Stimulated activated CD8-positive, alpha-beta memory T cell treated with anti-CD3 and anti-CD28 coated beads, Interleukin-4, amount 100 ng/mL, for 48 hours (primary cell): ENCODE measurements around the gene ACBD6.
"Not testable (repeated sequence)": the region's sequence is repeated elsewhere in the genome, so short reads cannot be mapped to it uniquely, and the experiment has no call there.

Source experiments
- DNase-seq: peaks from one replicate; pipeline ENCODE4 v3.0.0-alpha.2; 2020

ACBD6 gene

DNA sequence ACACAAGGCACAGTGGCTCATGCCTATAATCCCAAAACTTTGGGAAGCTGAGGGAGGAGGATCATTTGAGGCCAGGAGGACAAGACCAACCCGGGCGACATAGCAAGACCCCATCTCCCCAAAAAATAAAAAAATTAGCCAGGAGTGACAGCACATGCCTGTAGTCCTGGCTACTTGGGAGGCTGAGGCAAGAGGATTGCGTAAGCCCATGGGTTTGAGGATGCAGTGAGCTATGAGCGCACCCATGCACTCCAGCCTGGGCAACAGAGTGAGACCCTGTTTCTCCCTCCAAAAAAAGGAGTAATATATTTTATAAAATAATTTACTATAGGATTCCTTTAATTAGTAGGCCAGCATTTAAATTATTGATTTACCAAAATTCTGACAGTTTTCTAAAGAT is 89.8 kb downstream of the ACBD6 start:
- DNase-seq: no peak

DNA sequence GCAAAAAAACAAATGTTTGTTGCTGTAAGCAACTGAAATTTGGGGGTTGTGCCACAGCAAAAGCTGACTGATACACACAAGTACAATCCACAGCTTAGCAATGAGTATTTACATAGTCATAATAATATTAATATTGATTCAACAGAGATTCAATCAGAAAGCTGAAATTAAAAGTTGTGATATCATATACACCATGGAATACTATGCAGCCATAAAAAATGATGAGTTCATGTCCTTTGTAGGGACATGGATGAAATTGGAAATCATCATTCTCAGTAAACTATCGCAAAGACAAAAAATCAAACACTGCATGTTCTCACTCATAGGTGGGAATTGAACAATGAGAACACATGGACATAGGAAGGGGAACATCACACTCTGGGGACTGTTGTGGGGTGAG is 94.2 kb downstream of the ACBD6 start:
- DNase-seq: not testable (repeated sequence)

DNA sequence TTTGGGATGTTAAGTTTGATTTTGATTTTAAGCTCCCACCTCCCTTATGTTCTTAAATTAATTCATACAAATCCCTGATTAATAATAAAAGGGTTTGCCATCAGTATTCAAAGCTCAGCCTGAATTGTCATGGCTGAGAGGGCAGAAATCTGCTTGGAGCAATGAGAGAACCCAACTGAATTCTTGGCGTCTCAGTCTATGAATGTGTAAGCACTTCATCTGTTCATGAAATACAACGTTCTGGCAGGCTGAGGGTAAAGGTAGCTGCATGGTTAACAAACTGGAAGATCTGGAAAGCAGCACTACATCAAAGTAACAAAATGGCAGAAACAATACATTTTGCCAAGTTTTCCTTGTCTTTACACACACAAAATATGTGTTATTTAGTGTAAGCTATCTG is 95.3 kb downstream of the ACBD6 start:
- DNase-seq: no peak

DNA sequence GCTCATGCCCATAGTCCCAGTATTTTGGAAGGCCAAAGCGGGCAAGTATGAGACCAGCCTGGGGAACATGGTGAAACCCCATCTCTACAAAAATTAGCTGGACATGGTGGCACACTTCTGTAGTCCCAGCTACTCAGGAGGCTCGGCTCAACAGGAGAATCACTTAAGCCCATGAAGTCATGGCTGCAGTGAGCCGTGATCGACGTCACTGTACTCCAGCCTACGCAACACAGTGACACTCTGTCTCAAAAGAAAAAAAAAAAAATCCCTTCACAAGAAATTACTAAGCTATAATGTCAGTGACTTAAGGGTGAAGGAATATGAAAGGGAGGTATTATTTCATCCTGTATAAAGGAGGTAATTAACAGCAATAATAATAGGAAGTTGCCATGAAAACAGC is 99.8 kb downstream of the ACBD6 start:
- no peak for DNase-seq

DNA sequence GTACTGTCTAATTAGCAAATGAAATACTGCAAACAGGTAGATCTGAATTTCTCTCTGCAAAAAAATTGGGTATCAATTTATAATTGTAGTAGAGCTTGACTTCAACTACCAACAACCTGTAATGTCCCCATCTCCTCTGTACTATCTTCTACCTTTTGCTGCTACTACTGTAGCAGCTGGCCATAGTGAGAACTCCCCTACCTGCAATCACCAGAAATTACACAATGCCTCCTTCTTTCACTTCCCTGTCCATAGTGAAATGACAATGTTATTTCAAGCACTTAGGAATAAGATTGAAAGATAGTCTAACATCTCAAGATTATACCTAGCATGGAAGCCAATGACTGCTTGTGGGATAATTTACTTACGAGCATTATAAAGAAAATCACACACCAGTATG is 100.4 kb downstream of the ACBD6 start:
- DNase-seq: no peak

DNA sequence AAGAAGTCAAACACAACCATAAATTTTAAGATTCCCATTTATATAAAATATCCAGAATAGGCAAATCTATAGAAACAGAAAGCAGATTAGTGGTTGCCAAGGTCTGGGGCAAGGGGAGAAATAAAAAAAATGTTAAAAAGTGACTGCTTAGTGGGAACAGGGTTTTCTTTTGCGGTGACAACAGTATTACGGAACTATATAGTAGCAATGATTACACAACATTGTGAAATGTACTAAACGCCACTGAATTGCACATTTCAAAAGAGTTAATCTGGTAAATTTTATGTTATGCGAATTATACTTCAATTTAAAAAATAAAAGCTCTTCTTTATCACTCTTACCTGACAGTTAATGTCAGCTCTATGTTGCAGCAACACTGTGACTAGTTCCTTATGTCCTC is 105.2 kb downstream of the ACBD6 start:
- DNase-seq: no peak

DNA sequence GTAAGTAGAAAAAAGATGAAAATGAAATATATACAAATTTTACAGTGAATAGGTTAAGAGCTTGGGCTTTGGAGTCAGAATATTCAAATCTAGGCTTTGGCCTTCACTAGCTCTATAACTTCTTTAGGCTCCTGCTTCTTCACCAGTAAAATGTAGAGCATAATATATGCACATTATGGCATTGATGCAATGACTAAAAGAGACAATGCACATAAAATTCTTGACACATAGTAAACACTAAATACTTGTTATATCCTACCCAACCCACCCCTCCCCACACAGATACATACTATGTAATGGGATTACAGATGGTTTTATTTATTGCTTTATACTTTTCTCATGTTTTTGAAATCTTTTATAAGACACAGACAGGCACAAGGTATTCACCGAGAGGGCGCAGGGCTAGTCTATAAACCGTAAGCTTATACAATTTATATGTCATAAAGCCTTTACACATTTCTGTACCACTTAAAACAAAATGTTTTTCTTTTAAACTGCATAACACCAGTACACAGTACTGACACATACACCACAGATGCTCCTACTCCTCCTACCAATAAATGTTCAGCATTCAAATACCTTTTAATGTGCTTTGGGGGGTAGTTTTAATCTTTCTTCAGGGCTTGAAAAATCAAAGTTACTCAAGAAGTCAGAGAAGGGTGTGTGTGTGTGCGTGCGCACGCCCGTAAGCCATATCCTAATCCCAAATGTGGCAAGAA is 109.8 kb downstream of the ACBD6 start:
- no peak for DNase-seq

DNA sequence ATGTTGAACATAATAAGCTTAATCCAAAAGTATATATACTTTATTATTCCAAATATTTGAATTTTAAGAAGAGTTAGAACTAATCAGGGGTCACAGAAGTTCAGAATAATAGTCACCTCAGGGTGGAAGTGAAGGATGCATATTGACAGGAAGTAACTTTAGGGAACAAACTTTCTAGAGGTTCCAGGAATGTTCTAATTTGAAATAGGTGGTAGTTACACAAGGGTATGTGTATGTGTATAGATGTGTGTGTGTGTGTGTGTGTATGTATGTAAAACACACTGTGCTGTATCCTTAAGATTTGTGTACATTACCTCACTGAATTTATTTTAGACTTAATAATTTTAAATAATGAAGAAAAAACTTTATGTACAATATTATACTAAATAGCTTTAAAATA is 110.4 kb downstream of the ACBD6 start:
- DNase-seq: no peak

DNA sequence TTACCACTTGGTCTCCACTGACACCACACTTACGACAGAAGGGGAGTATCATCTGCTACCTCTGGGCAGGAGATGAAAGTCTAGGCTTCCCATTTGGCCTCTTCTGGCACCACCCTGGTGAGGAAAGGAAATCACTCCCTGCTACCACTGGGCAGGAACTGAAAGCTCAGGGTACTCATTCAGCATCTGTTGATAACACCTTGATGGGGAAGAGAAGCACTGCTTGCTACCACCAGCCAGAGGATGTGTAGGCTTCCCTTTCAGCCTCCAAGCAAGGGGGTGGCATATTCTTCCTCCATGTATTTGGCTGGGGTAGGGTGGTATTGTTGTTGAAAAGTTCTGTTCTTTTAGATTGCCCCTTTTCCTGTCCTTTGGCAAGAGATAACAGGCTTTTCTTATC is 115.0 kb downstream of the ACBD6 start:
- no peak for DNase-seq

DNA sequence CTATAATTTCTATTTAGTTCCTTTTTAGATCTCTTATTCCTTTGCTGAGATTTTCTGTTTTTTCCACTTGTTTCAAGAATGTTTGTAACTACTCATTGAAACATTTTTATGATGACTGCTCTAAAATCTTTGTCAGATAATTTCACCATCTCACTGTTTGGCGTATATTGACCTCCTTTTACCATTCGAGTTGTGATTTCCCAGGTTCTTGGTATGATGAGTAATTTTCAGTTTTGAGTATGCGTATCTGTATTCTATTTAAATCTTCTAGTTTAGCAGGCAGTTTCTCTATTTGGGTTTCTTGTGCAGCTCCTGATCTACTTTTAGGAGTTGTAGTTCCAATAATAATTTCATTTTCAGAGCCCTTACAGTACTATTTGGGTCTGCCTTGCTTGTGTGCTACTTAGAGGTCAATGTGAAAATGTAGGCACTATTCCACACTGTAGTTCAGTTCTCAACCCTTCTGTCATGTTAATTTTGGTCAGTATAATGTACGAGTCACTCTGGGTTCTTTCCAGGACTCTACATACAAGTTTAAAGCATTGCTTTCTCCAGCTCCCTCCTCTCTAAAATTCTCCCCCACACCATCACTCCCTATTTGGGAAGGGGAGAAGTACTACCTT is 115.5 kb downstream of the ACBD6 start:
- no peak for DNase-seq

DNA sequence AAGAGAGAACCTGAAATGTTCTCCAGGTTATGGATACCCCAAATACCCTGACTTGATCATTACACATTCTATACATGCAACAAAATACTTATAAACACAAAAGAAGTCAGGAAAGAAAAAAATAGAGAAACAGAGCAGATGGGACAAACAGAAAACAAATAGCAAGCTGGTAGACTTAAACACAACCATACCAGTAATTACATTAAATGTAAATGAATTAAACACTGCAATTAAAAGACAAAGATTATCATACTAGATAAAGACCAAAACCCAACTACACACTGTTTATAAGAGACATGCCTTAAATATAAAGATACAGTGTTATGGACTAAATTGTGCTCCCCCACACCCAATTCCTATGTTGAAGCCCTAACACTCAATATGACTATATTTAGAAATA is 117.2 kb downstream of the ACBD6 start:
- no peak for DNase-seq

DNA sequence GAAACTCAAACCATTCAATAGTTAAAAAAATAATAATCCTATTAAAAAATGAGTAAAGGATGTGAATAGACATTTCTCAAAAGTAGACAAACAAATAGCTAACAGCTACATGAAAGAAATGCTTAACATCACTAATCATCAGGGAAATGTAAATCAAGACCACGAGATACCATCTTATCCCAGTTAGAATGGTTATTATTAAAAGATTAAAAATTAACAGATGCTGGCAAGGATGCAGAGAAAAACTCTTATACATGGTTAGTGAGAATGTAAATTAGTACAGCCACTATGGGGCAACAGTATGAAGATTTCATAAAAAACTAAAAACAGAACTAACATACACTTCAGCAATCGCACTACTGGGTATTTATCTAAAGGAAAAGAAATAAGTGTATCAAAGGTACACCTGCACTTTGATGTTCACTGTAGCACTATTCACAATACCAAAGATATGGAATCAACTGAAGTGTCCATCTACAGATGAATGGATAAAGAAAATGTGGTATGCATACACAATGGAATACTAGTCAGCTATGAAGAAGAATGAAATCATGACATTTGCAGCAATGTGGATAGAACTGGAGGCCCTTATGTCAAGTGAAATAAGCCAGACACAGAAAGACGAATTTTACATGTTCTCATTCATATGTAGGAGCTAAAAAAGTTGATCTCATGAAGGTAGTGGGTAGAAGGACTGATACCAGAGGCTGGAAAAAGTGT is 117.9 kb downstream of the ACBD6 start:
- DNase-seq: no peak

DNA sequence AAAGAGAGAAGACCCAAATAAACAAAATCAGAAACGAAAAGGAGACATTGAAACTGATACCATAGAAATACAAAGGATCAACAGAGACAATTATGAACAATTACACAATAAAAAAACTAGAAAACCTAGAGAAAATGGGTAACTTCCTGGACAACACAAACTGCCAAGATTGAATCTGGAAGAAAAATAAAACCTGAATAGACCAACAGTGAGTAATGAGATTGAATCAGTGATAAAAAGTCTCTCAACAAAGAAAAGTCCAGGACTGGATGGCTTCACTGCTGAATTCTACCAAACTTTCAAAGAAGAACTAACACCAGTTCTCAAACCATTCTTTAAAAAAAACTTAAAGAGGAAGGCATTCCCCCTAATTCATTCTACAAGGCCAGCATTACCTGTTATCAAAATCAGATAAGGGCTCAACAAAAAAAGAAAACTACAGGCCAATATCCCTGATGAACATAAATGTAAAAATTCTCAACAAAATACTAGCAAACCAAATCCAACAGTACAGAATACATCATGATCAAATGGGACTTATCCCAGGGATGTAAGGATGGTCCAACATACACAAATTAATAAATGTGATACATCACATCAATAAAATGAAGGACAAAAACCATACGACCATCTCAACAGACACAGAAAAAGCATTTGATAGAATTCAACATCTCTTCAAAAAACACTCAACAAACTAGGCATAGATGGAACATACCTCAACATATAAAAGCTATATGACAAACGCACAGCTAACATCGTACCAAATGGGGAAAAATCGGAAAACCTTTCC is 119.9 kb downstream of the ACBD6 start:
- no peak for DNase-seq

DNA sequence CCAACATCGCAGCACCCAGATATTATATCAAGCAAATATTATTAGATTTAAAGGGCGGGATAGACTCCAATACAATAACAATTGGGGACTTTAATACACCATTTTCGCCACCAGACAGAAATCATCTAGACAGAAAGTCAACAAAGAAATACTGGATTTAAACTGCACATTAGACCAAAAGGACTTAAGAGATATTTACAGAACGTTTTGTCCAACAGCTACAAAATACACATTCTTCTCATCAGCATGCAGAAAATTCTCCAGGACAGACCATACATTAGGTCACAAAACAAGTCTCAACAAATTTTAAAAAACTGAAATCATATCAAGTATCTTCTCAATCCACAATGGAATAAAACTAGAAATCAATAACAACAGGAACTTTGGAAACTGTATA is 121.2 kb downstream of the ACBD6 start:
- DNase-seq: no peak

DNA sequence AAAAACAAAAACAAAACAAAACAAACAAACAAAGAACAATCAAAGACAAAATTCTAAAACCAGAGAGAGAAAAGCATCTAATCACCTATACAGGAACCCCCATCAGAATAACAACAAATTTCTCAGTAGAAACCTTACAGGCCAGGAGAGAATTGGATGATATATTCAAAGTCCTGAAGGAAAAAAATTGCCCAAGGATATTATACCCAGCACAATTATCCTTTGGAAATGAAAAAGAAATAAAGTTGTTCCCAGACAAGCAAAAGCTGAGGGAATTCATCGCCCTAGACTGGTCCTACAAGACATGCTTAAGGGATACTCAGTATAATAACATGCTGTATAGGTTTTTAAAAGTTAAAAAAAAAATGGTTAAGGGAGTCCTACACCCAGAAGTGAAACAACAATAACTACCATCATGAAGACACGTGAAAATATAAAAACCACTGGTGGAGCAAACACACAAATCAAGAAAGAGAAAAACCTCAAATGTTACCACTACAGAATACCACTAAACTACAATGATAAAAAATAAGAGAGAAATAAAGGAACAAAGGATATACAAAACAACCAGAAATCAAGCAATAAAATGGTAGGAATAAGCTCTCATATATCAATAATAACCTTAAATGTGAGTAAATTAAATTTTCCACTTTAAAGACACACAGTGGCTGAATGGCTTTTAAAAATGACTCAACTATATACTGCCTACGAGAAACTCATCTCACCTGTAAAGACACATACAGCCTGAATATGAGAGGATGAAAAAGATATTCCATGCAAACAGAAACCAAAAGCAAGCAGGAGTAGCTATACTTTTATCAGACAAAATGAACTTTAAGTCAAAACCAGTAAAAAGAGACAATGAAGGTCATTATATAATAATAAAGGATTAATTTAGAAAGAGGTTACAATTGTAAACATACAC is 121.9 kb downstream of the ACBD6 start:
- DNase-seq: no peak

DNA sequence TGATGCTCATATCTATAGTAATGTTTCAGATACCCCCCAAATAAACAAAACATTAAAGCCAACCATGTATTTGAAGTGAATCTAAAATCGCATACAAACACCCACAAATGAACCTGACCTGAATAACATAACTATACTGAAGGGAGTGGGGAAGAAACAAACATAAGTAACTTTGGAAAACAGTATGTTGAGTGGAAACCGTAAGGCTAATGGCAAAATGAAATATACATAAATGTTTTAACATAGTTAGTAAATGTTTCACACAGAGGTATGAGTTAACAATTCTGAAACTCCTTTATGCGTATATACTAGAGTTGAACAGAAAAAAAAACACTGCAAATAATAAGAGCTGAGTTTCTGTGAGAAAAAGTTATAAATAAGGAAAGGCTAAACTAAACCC is 125.6 kb downstream of the ACBD6 start:
- DNase-seq: no peak

DNA sequence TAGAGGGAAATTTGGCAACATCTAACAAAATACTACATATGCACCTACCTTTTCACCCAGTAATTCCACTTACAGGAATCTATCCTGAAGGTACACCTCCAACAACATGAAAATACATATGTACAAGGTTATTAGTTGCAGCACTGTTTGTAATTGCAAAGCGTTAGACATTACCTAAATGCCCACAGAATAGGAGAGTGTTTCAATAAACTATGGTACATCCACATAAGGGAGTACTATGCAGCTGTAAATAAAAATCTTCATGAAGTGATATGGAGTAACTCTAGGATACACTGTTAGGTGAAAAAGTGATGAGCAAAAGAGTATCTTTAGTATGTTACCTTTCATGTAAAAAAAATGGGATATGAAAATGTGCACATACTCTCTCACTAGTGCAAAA is 126.1 kb downstream of the ACBD6 start:
- no peak for DNase-seq

DNA sequence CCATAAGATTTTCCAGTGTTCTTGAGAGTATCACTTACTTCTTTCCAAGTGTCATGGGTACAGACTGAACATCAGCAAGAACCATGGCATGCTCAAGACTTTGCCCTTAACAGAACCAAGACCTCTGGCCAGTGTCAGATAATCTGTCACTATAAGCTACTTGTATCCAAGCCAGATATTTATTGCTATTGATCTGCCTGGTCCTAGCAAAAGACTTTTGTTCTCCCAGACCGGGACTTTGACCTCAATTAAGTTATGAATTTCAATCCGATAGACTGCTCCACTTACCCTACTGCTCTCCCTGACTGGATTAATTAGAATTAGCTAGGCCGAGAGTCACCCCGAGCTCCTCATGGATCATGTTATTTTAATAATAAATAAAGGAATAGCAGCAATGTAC is 129.6 kb downstream of the ACBD6 start:
- DNase-seq: no peak

DNA sequence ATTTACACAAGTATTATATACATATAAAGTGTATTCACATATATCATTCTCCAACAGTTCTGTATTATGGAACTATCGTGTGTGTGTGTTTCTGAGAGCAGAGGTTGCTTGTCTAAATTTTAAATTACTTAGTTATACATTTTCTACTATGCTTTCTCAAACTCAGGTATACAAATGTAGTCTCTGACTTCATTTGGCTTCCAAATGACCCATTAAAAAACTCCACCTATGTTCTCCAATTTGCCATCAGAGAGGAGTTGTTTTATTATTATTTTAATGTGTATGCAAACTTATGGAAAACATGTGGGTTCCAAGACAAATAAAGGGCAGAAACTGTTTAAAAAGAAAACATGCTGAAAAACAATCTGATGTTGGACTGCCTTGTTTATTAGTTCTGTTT is 131.8 kb downstream of the ACBD6 start:
- no peak for DNase-seq

DNA sequence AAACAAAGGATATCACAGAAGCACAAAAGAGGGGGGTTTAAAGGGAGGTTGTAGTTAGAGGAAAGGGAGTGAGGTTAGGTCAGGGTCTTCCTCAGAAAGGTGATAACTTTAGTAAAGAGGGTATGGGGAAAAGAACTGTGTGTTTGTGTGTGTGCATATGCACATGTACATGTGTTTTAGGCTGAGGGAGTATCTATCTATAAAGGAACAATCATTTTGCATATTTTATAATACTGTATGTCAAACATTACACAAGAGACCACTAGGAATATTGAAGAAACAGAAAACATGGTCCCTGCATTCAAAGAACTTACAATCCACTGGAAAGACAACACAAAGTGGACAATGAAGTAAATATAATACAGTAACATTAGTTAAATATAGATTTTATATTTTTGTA is 132.2 kb downstream of the ACBD6 start:
- DNase-seq: no peak

DNA sequence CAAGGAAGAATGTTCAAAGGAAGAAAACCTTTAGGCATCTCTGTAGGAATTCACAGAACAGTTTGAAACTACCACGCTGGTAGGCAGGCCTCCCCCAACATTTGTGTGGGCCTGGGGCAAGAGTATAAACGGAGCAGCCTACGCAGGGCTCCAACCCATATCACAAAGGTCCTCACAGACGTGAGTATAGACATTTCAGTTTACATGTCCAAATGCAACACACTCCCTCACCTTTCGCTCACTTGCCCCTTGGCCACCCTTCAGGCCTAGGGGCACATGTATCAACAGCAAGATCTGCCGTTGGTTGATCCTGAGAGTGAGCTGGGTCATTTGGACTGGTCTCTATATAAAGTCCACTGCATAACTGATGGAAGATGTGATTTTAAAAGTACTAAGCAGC is 133.3 kb downstream of the ACBD6 start:
- DNase-seq: no peak

DNA sequence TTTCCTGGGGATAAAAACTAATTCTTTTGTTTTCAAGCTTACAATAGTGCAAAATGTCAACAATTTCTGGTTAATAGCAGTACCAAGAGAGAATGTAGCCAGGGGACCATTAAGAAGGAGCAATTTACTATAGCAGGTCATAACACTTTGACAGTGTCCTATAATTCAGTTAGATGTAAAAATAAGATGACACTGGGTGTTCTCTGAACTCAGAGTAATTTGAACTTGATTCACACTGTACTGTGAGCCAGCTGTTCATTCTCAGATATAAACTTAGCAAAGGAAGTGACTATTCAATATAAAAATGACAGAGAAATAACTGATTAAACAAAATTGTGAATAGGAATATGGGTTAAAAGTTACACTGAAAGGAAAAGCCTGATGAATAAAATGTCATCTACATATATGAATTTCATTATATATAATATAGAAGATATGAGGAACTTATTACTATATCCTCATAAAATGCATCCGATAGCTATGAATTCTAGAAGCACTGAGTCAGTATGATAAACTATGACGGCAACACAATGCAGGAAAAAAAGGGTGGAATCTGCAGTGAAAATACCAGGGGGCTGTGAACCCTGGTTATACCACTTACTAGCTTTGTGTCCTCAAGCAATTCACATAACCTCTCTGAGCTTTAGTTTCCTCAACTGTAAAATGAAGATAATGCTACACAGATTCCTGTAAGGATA is 135.9 kb downstream of the ACBD6 start:
- no peak for DNase-seq
